ENCODE measurements around the gene SAMD11. TPM values are rescaled to one million over a fixed set of nuclear protein-coding genes. Genes with fewer than 3 reads are reported as not detected.

The SAMD11 gene
- polyA plus RNA-seq, 1 of the 3 experiments (the other 2 are of a cell fraction), result 2.1 TPM

GRCh38 chr1:907611-908451, 15.9 kb upstream of the SAMD11 start:
- Histone ChIP-seq H2AFZ (ENCODE audit: low read depth) (no peak overlapping the region), H3K79me2 (ENCODE audit: insufficient read depth) (no peaks in the 10 kb centered on the region), H3K36me3 (replicated peaks in 1 of 2; ENCODE audit: control insufficient read depth in 1 of 2, insufficient read depth in 2 of 2, low read length in 1 of 2) (no peaks in the 10 kb centered on the region), H3K4me3 (ENCODE audit: low read depth in 2 of 2, low read length in 1 of 2) (no peak overlapping the region), H3K27me3 (ENCODE audit: insufficient read depth) (no peaks in the 10 kb centered on the region), H3K9ac (no peak overlapping the region), H4K20me1 (ENCODE audit: insufficient read depth) (no peaks in the 10 kb centered on the region), H3K4me2 (no peak overlapping the region), H3K4me1 (ENCODE audit: control insufficient read depth in 1 of 2, insufficient read depth in 2 of 2, low read depth in 1 of 2, low read length in 1 of 2) (peaks cover 0 to 22% of the 10 kb centered on the region in 2 experiments; a peak in 2 of 4 replicates), H3K9me2 (no peaks in the 10 kb centered on the region), H3F3A (replicated peaks; ENCODE audit: insufficient read depth) (no peaks in the 10 kb centered on the region), H3K9me3 (no peaks in the 10 kb centered on the region), H3K27ac (ENCODE audit: low read depth in 2 of 2, low read length in 1 of 2) (no peak overlapping the region)
- WGBS (ENCODE audit: low lambda C conversion rate), result 93% methylated on average over 12 of the region's 17 CpGs
- peak; percentile 11 for DNase-seq
- ChIA-PET POLR2A (no interaction called here), CTCF (interaction anchor here (1.3 kb wide), 1 partner anchor 30 kb away, joined by 4 read pairs; no protein-coding TSS in a partner anchor)
- TF ChIP-seq RCOR1 (IDR thresholded peaks at IDR 0.05; ENCODE audit: low read length) (no peak), JUND (IDR thresholded peaks at IDR 0.05) (no peak), SIN3A (IDR thresholded peaks at IDR 0.05; ENCODE audit: borderline replicate concordance, low read depth, low read length) (no peak), TEAD4 (IDR thresholded peaks at IDR 0.05; ENCODE audit: borderline replicate concordance, insufficient read depth) (no peak), SMC3 (IDR thresholded peaks at IDR 0.05; ENCODE audit: low read depth, low read length) (no peak), IRF3 (IDR thresholded peaks at IDR 0.05; ENCODE audit: low read depth, low read length) (no peak), RXRA (IDR thresholded peaks at IDR 0.05; ENCODE audit: borderline replicate concordance, low read depth) (no peak), NRF1 (IDR thresholded peaks at IDR 0.05; ENCODE audit: low read depth, low read length) (no peak)

- Histone ChIP-seq H3K79me2 (ENCODE audit: insufficient read depth) (no peaks in the 10 kb centered on the region), H3K36me3 (replicated peaks in 1 of 2; ENCODE audit: control insufficient read depth in 1 of 2, insufficient read depth in 2 of 2, low read length in 1 of 2) (no peaks in the 10 kb centered on the region), H2AFZ (ENCODE audit: low read depth) (no peak overlapping the region), H3K4me2 (no peak overlapping the region), H3K27ac (ENCODE audit: low read depth in 2 of 2, low read length in 1 of 2) (no peak overlapping the region), H3K27me3 (ENCODE audit: insufficient read depth) (no peaks in the 10 kb centered on the region), H3K9me3 (no peaks in the 10 kb centered on the region), H3K4me1 (ENCODE audit: control insufficient read depth in 1 of 2, insufficient read depth in 2 of 2, low read depth in 1 of 2, low read length in 1 of 2) (peaks cover 0 to 21% of the 10 kb centered on the region in 2 experiments; a peak in 2 of 4 replicates), H4K20me1 (ENCODE audit: insufficient read depth) (no peaks in the 10 kb centered on the region), H3K9ac (no peak overlapping the region), H3K9me2 (no peaks in the 10 kb centered on the region), H3F3A (replicated peaks; ENCODE audit: insufficient read depth) (no peaks in the 10 kb centered on the region), H3K4me3 (ENCODE audit: low read depth in 2 of 2, low read length in 1 of 2) (no peak overlapping the region)
- TF ChIP-seq ELF1 (IDR thresholded peaks at IDR 0.05), result no peak
- TF ChIP-seq POLR2AphosphoS5 (IDR thresholded peaks at IDR 0.05; ENCODE audit: low read depth, low read length), result no peak
- no peak for TF ChIP-seq TAF1 (IDR thresholded peaks at IDR 0.05; ENCODE audit: borderline replicate concordance, low read depth, low read length)
- no peak for TF ChIP-seq MEF2A (IDR thresholded peaks at IDR 0.05; ENCODE audit: borderline replicate concordance, low read depth)
- TF ChIP-seq MAX (IDR thresholded peaks at IDR 0.05; ENCODE audit: low read depth), result no peak
- no peak for TF ChIP-seq PBX3 (IDR thresholded peaks at IDR 0.05)
- no peak for TF ChIP-seq CTCF (IDR thresholded peaks at IDR 0.05)
- no peak for TF ChIP-seq CHD2 (IDR thresholded peaks at IDR 0.05; ENCODE audit: low read length, partially characterized antibody)
- TF ChIP-seq SIN3A (IDR thresholded peaks at IDR 0.05; ENCODE audit: borderline replicate concordance, low read depth, low read length), result no peak
- TF ChIP-seq MXI1 (IDR thresholded peaks at IDR 0.05; ENCODE audit: low read depth, low read length), result no peak
- TF ChIP-seq YY1 (IDR thresholded peaks at IDR 0.05; ENCODE audit: low read depth), result no peak
- no peak for TF ChIP-seq JUND (IDR thresholded peaks at IDR 0.05)
- no peak for TF ChIP-seq GATA2 (CRISPR knock-in tag; IDR thresholded peaks at IDR 0.05)
- TF ChIP-seq FOXM1 (IDR thresholded peaks at IDR 0.05; ENCODE audit: low read depth), result no peak
- TF ChIP-seq GABPA (IDR thresholded peaks at IDR 0.05; ENCODE audit: low read depth), result no peak
- TF ChIP-seq NFIC (IDR thresholded peaks at IDR 0.05; ENCODE audit: borderline replicate concordance), result no peak
- TF ChIP-seq RFX5 (IDR thresholded peaks at IDR 0.05; ENCODE audit: low read length), result no peak
- no peak for TF ChIP-seq TEAD4 (IDR thresholded peaks at IDR 0.05; ENCODE audit: borderline replicate concordance, insufficient read depth)
- WGBS (ENCODE audit: low lambda C conversion rate), result 92% methylated on average over 9 of the region's 16 CpGs
- DNase-seq, result peak; percentile 10
- ChIA-PET POLR2A (no interaction called here), CTCF (no interaction called here)
Observed at GRCh38 chr1:908661-909060, 15.1 kb upstream of the SAMD11 start.
